ENCODE data around the gene CDK1.

DNA sequence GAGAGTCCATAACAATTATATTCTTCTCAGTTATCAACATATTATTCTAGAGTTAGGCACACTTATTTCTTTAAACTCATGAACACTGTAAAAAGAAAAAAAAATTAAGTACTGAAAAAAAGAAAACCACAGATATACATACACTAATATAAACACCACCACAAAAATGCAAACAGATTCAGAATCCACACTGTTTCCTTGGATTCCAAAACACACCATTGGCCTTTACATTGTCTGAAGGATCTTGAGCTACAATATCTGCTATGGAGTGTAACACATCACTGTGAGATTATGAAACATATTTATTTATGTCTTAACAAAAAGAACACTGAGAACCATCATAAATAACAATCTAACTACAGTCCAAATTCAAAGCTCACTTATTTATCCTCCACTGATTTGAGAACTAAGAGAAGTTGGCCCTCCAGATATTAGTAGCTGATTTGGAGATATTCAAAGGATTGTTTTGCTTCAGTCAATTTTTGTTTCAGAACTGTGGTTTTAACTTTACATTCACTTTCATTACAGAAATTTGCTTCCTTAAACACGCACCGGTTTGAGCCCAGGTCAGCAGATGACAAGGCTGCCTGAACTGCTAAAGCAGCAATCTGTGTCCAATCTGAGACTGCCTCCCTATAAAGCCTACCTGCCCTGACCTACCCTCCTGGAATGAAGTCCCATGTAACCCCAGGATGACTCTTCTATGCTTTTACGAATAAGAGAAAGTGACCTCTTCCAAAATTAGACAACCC, 47.0 kb upstream of the CDK1 start:
- no peak for TF ChIP-seq EP300 (IDR thresholded peaks at IDR 0.05)
- TF ChIP-seq POLR2A (IDR thresholded peaks at IDR 0.05) = peak in 1 of 4 donors; percentile 34

Data from upper lobe of left lung (tissue), 4 donors.